GM18511 (cell line): ENCODE measurements around the gene APC2.

Experiments
- ATAC-seq: cut with Tn5 transposase; IDR thresholded peaks from one replicate; pipeline ENCODE4 v1.9.1; 2021; ENCODE audit warnings: mild to moderate bottlenecking, moderate library complexity; ENCODE audit not compliant: unreplicated experiment

The APC2 gene

DNA sequence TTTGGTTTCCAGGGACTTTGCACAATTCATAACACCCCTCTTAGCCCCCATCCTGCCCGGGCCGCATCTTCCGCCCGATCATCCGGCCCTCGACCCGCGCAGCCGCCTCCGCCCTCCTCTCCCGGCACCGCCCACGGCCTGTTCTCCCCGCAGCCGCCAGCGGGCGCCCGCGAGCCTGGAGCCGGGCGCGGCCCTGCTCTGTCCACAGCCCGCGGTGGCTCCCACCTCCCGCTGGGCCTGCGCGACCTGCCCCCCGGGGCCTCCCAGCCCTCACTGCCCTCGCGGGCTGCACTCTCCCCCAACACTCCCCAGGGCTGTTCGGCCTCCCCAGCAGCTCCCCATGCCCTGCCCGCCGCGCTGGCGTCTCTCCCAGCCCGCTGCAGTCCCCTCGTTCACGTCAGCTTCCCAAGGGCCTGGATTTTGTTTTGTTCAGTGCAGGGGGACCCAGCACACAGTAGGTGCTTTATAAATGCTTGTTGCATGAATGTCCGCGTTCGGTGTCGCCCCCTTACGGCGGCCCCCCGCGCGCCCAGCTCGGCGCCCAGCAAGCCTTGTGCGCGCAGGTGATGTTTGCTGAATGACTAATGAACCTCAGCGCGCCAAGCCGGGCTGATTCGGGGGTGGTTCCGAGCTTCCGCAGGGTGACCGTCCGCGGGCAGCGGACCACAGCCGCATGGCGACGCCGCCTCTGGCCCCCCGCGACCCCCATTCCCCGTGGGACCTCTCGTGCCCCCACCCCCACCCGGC is 4.6 kb upstream of the APC2 start:
- no peak for ATAC-seq

DNA sequence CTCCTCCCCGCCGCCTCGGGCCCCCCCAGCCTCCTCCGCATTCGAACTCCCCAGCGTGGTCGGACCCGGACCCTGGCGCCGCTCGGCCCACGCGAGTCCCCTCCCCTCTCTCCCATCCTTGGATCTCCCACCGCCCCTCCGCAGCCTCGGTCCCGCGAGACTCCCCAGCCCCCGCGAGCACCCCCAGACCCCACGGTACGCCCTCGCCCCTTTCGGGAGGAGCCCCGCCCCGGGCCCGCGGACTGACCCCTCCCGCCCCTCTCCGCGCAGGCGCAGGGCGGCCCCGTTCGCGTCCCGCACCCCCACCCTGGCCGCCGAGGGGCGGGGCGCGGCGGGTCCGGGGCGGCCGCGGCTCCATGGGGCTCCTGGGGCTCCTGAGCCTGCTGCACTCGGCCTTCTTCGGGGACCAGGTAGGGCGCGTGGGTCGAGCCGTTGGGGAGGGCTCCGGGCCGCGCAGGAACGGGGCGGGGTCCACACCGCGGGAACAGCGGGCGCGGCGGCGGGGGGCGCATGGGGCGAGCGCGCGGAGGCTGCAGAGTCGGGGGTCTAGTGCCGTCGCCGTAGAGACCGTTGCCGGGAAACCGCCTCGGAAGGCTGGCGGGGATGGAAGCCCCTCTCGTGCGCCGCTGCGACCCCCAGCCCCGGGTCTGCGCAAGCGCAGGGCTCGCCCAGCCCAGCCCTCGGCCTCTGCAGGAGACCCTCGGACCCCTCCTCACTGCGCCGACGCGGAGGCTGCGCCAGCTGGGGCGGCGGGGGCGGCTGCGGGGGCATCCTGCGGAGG is 3.8 kb upstream of the APC2 start:
- no peak for ATAC-seq

DNA sequence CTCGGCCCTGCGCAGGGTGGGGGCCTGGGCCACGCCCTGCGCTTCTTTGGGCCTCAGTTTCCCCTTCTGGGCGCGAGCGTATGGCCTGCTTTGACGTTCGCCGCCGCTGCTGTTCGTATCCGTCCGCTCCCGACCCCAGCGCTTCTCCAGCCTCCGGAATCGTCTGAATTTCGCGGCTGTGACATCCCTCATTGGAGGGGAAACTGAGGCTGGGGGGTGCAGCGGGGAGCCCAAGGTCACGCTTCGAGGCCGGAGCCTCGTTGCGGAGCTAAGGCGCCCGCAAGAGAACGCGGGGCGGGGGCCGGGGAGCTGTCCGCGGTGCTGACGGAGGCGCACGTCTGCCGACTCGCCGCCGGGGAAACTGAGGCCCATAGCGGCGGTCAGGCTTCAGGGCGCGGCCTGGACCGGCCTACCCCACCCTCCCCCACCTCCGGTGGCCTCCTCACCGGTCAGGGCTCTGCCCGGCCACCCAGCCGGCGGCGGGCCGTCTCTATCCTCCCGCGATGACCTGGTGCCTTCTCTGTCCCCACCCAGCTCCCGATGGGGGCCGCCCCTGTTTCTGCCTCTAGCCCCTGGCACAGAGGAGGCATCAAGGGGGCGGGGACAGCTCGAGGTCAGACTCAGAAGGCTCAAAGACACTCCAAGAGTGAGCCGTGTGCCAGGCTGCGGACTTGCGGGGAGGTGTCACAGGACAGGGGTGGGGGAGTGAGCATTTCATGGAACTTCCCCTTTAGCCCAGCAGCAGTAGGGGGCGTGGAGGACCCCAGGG is 3.0 kb upstream of the APC2 start:
- no peak for ATAC-seq

DNA sequence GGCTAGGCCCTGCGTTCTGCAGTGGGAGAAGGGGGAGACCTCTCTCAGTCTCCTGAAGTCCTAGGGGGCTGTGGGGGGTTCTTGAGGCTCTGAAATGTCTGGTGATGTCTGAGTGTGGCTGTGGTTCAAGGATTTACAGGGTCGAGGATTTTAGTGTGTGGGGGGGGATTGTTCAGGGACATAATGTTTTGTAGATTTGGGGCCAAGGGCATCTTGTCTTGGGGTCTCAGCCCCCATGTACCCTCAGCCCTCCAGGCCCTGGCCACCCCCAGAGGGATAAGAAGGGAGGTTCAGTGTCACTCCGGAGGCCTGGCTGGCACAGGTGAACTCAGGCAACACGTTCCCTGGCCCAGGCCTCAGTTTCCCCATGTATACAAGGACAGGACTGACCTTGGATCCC is 2.4 kb upstream of the APC2 start:
- no peak for ATAC-seq

DNA sequence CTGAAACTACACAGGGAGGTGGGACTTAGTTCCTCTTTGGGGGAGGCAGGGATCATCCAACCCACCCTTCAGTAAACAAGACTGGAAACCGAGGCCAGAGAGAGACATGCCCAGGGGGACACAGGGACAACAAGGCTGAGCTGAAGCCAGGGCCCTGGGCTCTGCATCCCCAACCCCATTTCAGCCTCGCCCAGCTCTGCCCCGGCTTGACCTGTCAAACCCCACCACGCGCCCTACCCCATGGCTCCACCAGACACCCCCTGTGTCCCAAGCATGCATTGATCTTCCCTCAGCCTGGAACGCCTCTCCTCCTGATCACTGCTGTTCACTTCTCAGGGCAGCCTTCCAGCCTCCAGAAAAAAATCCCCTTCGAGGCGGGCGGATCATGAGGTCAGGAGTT is 2.0 kb upstream of the APC2 start:
- no peak for ATAC-seq

DNA sequence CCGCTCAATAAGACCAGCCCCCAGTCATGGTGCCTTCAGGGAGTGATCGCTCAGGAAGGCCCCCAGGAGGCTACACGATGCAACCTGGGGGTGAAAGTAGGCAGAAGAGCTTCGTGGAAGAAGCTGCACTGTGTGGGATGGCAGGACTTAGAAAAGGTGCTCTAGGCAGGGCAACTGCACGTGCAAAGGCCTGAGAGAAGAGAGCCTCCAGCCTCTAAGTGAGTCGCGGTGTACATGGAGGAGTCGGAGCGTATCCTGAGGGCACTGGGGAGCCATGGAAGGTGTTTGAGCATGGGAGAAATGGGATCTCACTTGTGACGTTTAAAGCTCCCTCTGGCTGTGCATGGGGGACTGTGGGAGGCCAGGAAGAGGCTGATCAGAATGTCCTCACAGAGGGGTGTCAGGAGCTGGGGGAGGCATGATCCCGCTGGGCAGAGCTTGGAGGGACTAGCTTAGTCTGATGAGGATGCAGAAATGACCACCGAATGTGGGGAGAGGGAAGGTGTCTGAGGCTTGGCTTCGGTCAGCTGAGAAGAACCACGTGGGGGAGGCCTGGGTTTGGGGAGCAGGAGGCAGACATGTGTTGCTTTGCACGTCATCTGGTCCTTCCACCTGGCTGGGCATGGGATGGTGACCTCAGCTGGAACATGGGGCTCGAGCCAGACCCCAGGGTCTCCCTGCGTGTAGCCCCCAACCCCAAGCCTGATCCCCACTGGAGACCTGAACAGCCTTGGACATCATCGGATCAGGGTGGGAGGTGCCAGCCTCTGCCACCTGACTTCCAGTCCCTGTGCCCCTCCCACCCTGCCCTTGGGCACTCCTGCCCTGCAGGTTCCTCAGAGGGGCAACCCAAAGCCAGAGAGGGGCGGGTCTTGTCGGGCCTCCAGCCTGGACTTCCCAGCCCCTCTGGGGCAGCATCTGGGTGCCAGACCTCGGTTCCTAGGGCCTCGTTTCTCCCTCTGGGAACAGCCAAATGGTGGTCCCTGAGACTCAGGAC is 1.1 kb downstream of the APC2 start:
- no peak for ATAC-seq

DNA sequence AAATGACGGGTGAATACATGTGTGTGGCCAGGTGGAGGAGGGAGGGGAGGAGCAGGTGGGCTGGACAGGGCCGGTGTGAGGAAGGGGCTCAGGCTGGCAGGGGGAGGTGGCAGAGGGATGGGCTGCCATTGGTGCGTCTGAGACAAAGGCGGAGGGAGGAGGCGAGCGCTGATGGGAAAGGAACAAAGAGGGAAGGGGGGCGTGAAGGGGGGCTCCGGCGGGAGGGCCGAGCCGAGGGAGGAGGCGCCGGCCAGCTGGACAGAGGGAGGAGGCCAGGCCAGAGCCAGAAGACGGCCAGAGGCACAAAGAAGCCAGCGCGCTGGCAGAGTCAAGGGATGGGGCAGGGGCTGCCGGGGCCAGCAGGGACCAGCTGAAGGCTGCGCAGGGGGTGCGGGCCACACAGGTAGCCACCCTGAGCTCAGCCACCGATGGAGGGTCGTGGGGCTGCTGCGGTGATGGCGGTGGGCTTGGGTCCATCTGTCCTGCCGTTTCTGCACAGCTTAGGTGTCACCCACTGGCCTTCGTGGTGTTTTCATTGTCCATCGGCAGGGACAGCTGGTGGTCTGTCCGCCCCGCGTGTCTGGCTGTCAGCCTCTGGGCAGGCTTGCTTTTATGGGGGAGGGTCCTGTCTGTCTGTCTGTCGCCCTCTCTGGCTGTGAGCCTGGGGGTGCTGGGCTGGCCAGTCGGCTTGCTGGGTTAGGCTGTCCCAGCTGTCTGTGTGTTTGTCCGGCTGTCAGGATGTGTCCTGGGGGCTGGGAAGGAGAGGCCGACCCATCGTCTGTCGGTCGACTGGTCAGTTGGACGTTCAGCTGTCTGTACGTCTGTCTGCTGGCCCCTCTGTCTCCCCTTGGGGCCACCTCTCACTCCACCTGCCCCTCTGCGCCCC is 2.2 kb downstream of the APC2 start:
- ATAC-seq = no peak

DNA sequence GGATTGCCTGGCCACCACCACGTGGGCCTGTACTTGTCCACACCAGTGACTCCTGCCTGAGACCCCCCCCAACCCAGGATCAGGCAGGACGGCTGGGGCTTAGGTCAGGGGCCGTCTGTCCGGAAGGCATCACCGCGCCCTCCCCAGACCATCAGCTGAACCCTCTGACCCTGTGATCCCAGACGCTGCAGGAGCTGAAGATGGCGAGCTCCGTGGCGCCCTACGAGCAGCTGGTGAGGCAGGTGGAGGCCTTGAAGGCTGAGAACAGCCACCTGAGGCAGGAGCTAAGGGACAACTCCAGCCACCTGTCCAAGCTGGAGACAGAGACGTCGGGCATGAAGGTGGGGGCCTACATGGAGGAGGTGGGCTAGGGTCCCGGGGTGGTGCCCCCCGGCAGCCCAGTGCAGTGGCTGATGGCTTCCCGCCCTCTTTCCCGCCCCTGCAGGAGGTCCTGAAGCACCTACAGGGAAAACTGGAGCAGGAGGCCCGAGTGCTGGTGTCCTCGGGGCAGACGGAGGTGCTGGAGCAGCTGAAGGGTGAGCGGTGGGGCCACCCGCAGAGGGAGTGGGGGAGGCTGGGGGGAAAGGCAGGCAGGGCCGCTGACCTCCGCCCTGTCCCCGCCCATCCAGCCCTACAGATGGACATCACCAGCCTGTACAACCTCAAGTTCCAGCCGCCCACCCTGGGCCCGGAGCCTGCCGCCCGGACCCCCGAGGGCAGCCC is 3.0 kb downstream of the APC2 start:
- ATAC-seq = no peak

DNA sequence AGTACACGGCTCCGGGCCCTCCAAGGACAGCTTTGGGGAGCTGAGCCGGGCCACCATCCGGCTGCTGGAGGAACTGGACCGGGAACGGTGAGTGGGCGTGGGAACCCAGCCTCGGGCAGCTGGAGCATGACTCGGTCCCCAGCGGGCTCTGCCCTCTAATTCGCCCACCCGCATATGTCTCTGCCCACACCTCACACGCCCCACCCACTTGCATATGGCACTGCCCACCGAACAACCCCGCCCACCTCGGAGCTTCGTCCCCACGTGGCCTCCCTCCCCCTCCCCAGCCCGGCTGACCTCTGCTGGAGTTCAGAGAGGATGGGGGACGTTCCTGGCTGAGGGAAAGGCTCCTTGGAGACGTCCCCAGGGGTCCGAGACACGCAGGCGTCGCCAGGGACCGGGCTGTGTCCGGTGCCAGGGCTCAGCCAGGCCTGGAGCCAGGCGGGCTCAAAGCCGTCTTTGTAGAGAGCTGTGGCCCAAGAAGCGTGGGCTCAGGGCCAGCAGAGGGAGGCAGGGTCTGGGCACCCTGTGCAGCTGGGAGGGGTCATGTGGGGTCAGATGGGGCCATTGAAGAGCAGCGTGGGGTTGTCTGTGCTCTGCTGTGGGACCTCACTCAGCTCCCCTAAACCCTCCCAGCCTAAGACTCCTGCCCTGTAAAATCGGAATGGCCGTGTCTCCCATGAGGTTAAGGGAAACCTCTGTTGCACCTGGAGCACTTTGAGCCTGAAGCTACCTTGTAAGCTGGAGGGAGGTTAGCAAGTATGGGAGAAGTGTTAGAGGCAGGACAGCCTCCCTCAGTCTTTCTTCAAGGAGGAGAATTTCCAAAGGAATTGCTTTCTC is 3.8 kb downstream of the APC2 start:
- ATAC-seq = no peak

DNA sequence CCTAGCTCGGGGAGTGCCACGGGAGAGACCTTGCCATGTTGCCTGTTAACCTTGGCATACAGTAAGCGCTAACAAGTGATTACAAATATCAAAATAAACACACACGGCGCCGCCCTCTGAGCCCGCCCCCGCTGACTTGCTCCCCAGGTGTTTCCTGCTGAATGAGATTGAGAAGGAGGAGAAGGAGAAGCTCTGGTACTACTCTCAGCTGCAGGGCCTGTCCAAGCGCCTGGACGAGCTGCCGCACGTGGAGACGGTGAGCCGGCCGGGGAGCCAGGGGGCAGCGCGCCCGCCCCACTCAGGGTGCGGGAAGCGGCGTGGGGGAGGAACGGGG is 5.0 kb downstream of the APC2 start:
- ATAC-seq = no peak

DNA sequence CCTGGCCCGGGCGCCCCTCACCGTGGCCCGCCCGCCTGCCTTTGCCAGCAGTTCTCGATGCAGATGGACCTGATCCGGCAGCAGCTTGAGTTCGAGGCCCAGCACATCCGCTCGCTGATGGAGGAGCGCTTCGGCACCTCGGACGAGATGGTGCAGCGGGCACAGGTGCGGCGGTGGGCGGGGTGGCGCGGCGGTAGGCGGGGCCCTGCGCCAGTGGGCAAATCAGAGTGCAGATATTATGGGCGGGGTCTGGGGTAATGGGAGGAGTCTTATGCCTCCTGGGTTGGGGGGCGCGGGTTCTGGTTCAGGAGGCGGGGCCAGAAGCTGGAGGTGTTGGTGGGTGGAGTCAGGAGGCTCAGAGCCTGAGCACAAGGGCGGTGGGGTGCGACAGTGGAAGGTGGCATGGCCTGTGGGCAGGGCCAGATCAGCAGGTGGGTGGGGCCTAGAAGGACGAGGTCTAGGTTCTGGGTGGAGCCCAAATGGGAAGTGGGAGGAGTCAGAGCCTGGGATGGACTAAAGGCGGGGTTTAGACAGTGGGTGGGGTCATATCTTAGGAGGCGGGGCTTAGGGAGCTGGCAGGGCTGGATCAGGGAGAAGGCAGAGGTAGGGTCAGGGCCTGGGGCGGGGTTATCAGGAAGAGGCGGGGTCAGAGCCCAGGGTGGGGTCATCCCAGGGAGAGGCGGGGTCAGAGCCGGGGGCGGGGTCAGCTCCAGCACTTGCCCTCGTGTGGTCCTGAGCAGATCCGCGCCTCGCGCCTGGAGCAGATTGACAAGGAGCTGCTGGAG is 5.6 kb downstream of the APC2 start:
- no peak for ATAC-seq

DNA sequence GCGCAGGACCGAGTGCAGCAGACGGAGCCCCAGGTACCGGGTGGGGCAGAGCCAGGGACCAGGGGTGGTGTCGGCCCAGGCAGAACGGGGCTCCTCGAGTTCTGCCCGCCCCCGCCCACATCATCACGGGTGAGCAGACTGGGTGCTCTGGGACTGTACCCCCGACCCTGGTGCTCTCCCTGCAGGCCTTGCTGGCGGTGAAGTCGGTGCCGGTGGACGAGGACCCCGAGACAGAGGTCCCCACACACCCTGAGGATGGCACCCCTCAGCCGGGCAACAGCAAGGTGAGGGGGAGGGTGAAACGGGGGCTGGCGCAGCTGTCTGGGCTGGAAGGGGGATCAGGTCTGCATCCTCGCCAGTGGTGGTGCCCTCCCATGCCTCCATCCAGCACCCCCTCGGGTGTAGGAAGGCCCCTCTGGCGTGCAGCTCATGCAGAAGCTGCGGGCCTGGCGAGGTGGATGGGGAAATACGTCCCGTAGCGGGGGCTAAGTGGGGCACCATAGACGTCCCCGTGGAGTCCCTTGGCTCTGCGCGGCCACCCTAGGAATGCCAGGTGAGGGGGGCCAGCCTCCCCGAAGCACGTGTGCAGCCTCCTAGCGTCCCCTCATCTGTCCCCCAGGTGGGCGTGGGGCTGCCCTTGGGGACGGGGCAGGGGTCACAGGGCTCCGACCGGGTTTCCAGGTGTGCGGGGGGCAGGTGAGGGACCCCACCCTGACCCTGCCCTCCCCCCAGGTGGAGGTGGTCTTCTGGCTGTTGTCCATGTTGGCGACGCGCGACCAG is 6.4 kb downstream of the APC2 start:
- ATAC-seq = no peak

DNA sequence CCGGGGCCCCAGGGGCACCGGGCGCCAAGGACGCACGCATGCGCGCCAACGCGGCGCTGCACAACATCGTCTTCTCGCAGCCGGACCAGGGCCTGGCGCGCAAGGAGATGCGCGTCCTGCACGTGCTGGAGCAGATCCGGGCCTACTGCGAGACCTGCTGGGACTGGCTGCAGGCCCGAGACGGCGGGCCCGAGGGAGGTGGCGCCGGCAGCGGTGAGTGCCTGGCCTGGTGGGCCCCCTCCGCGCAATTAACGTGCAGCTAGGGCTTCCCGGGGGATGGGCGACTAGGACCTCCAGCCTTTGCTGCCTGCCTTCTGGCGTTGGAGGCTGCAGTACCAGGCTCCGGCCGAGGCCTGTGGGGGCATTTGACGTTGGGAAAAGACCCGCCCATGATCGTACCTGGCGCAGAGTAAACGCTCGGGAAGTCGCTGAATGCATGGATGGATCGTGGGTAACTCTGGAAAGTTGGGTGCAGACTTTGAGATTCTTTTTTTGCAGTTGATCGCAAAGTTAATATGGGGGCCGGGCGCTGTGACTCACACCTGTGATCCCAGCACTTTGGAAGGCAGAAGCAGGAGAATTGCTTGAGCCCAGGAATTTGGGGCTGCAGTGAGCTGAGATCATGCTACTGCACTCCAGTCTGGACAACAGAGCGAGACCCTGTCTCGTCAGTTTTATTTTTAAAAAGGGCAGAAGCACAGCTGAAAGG is 7.3 kb downstream of the APC2 start:
- no peak for ATAC-seq

DNA sequence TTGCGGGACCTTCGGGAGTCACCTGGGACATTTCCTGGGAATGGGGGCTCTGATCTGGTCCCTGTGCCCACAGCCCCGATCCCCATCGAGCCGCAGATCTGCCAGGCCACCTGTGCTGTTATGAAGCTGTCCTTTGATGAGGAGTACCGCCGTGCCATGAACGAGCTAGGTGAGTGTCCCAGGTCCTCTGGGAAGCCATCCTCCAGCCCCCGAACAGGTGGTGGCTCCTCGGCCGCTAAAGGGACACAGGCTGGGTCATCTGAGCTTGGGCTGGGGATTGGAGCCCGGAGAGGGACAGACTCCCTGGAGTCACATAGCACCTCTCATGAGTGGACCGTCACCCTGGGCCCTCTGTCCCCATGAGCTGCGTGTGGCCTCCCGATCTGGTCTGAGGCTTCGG is 8.0 kb downstream of the APC2 start:
- no peak for ATAC-seq

DNA sequence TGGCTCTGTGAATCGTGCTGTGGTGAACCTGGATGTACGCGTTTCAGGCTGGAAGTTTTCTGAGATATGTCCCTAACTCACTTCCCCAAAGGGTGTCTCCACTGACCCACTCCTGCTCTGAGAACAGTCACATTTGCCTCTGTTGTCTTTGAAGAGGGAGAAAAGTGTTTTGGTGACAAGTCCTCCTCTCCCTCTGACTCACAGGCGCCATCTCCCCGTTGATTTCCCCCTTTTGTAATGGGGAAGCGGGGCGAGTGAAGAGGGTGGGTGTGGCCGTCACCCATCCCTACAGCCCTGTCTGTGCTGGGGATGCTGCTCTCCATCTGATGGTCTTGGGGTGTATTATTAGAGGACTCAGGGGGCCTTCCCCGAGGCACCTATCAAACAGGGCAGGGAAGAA is 9.6 kb downstream of the APC2 start:
- no peak for ATAC-seq
